IPS-15b (cell line): ENCODE measurements around the gene MYO1H.

ENCODE experiments used
- H3K27me3 ChIP-seq: one replicate; pipeline ENCODE4 v1.6.1; 2013; ENCODE audit warnings: low read length; ENCODE audit not compliant: control insufficient read depth, insufficient read depth
- H3K36me3 ChIP-seq: one replicate; pipeline ENCODE4 v1.6.1; 2013; ENCODE audit warnings: low read length; ENCODE audit not compliant: control insufficient read depth, insufficient read depth
- H3K4me1 ChIP-seq: one replicate; pipeline ENCODE4 v1.6.1; 2013; ENCODE audit warnings: mild to moderate bottlenecking, low read length; ENCODE audit not compliant: control insufficient read depth, insufficient read depth
- H3K4me3 ChIP-seq: one replicate; pipeline ENCODE4 v1.5.1; 2013; ENCODE audit warnings: low read depth, low read length
- H3K9ac ChIP-seq: one replicate; pipeline ENCODE4 v1.6.1; 2013; ENCODE audit warnings: low read depth, mild to moderate bottlenecking, low read length
- H3K9me3 ChIP-seq: one replicate; pipeline ENCODE4 v1.6.1; 2013; ENCODE audit warnings: mild to moderate bottlenecking, low read length; ENCODE audit not compliant: control insufficient read depth, insufficient read depth

MYO1H gene

DNA sequence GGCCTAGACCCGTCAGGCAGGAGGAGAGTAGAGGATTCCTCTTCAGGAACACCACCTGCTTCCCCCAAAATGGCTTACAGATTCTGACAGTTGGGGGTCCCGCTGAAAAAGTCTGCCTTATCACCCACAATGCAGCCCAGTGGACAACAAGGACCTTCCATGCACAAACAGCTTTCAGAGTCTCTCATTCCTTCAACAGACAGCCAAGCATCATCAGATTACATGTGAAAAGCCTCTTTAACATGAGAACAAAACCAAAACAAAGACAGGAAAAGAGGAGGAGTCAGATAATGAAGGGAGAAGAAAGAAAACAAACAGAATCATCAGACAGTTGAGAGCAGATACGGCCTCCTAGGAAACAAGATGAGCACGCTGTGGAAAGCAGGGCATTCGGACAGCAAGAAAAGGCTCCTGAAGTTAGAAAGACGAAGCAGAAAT, 111.1 kb downstream of the MYO1H start:
- Histone ChIP-seq H3K4me1 (peaks cover 61% of the 10 kb centered on the region), H3K36me3 (peaks cover 12% of the 10 kb centered on the region), H3K4me3 (peak overlapping the region; percentile 6), H3K27me3 (no peaks in the 10 kb centered on the region), H3K9me3 (no peaks in the 10 kb centered on the region), H3K9ac (no peak overlapping the region)

DNA sequence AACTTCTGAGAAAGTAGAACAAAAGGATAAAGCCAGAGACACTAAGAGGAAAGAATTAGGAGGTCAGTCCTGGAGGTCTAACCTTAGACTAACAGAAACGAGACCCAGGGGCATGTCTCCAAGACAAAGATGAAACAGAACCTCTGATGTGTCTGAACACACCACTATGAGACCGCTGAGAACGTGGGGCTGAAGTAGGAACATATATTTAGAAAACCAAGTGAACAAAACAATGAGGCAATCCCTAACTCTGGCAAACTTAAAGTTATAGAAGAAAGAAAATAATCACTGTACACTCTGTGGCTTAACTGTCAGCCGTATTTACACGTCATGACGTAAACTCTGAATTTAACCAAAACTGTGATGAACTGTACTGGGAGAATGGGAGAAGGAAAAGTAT, 111.5 kb downstream of the MYO1H start:
- Histone ChIP-seq H3K9me3 (no peaks in the 10 kb centered on the region), H3K36me3 (peaks cover 12% of the 10 kb centered on the region), H3K4me3 (peak overlapping the region; percentile 6), H3K27me3 (no peaks in the 10 kb centered on the region), H3K9ac (no peak overlapping the region), H3K4me1 (peaks cover 66% of the 10 kb centered on the region)

- Histone ChIP-seq H3K4me1 (peaks cover 67% of the 10 kb centered on the region), H3K4me3 (no peak overlapping the region), H3K9ac (no peak overlapping the region)
Measured at GRCh38 chr12:109460538-109460937, 112.8 kb downstream of the MYO1H start.

DNA sequence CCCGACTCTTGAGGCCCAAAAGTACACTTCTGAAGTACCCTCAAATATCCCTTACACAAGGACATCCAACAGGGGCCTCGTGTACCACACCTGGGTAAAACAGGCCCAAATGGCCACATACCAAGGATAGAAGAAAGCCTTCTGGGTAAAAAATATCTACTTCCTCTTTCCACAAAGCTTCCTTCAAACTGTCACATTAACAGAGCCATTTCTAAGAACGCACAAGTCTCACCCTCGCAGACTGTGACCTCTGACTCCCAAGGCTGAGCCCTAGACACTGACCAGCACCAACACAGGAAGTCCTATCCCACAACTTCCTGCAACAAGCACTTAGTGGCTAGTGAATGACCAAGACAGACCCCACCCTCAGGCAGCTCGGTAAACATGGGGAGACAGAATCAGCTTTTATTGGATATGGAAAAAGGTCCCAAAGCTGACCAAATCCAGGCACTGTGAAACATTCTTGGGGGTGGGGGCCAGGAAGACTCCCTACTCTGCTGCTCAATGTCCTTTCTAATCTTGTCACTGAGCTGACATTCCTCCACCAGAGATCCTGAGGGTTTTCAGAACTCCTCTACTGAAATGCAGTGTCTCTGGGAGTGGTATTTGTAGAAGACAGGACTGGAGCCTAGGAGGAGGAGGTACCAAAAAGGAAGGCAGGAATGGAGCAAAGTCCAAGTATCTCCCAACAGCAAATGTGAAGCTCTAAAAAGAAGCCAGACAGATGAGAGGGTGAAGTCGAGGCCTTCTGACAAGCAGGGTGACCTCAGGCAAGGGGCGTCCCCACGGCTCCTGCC, 113.5 kb downstream of the MYO1H start:
- H3K4me3 ChIP-seq = no peak overlapping the region
- no peaks in the 10 kb centered on the region for H3K27me3 ChIP-seq
- peaks cover 3% of the 10 kb centered on the region for H3K36me3 ChIP-seq
- H3K4me1 ChIP-seq = peaks cover 67% of the 10 kb centered on the region
- H3K9ac ChIP-seq = no peak overlapping the region
- no peaks in the 10 kb centered on the region for H3K9me3 ChIP-seq

More at GRCh38 chr12:109460538-109460937, 112.8 kb downstream of the MYO1H start:
- Histone ChIP-seq H3K27me3 (no peaks in the 10 kb centered on the region), H3K36me3 (peaks cover 11% of the 10 kb centered on the region), H3K9me3 (no peaks in the 10 kb centered on the region)

DNA sequence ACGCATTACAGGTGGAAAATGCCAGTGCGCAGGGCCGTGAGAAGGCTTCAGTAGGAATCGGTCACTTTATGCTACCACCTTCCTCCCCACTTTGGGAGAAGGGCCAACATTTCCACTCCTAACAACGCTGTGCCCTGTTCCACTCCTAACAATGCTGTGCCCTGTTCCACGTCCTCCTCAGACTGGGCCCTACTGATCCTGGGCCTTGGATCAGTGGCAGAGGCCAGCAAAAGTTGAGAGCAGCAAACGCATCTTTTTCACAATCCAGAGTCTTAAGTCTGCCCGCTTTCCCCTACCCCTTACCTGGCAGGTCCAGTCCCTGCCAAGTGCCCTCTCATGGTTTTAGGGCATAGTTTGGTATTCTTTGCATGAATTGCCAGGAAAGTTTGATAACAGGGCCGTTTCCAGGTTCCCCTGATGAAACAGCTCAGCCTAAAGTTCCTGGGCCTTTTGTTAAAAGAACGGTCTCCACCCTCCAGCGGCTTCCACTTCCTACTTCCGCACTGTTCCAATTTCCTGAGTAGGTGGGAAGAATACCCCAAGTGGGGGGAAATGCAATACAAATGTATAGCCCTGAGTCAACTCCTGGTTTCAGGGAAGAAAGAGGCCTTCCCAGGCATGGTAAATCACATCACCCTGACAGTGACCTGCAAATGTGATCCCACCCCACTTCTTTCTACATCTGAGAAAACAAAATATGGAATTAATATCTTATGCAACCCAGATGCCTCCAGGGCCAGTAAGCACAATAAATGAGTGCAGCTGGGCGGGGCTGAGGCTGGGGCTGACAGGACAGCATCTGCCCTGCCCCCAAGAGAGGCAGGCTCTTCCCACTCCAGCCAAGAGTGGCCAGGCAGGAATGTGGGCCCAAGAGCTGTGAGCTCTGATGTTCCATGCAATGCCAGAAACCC, 114.4 kb downstream of the MYO1H start:
- peaks cover 67% of the 10 kb centered on the region for H3K4me1 ChIP-seq

GRCh38 chr12:109462868-109463692, 115.4 kb downstream of the MYO1H start:
- H3K9ac ChIP-seq = peak overlapping the region; percentile 29
- H3K9me3 ChIP-seq = no peaks in the 10 kb centered on the region
- no peak overlapping the region for H3K4me3 ChIP-seq
- H3K4me1 ChIP-seq = peaks cover 57% of the 10 kb centered on the region
- H3K36me3 ChIP-seq = no peaks in the 10 kb centered on the region
- H3K27me3 ChIP-seq = no peaks in the 10 kb centered on the region

More for the DNA sequence above, 114.4 kb downstream of the MYO1H start:
- Histone ChIP-seq H3K36me3 (no peaks in the 10 kb centered on the region), H3K4me3 (no peak overlapping the region), H3K9ac (no peak overlapping the region), H3K9me3 (no peaks in the 10 kb centered on the region), H3K27me3 (no peaks in the 10 kb centered on the region)

DNA sequence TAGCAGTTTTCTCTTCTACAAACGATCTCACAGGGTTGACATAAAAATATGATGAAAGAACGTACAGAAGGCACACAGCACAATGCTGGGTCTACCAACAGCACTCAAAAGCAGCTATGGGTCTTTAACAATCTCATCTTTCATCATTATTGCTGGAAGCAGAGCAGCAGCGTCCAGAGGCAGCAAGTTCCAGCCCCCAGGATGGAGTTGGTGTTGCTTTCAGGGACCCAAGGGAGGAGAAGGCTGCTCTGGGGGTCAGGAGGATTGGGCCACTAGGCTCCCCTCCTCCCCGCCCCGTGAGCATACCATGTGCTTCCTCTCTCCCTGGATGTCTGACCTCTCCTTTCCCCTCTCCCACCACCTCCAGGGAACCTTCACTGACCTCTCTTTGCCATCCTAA, 116.1 kb downstream of the MYO1H start:
- Histone ChIP-seq H3K36me3 (no peaks in the 10 kb centered on the region), H3K27me3 (no peaks in the 10 kb centered on the region), H3K9me3 (no peaks in the 10 kb centered on the region), H3K9ac (no peak overlapping the region), H3K4me3 (no peak overlapping the region), H3K4me1 (peaks cover 53% of the 10 kb centered on the region)

- no peaks in the 10 kb centered on the region for H3K9me3 ChIP-seq
- H3K4me3 ChIP-seq = no peak overlapping the region
- peaks cover 46% of the 10 kb centered on the region for H3K4me1 ChIP-seq
- no peak overlapping the region for H3K9ac ChIP-seq
- no peaks in the 10 kb centered on the region for H3K27me3 ChIP-seq
- H3K36me3 ChIP-seq = peaks cover 8% of the 10 kb centered on the region
Measured at GRCh38 chr12:109464642-109465351, 117.1 kb downstream of the MYO1H start.

GRCh38 chr12:109466305-109466704, 118.6 kb downstream of the MYO1H start:
- peaks cover 31% of the 10 kb centered on the region for H3K4me1 ChIP-seq
- peak overlapping the region; percentile 3 for H3K9ac ChIP-seq
- H3K4me3 ChIP-seq = no peak overlapping the region
- H3K36me3 ChIP-seq = peaks cover 8% of the 10 kb centered on the region
- no peaks in the 10 kb centered on the region for H3K27me3 ChIP-seq
- H3K9me3 ChIP-seq = no peaks in the 10 kb centered on the region

DNA sequence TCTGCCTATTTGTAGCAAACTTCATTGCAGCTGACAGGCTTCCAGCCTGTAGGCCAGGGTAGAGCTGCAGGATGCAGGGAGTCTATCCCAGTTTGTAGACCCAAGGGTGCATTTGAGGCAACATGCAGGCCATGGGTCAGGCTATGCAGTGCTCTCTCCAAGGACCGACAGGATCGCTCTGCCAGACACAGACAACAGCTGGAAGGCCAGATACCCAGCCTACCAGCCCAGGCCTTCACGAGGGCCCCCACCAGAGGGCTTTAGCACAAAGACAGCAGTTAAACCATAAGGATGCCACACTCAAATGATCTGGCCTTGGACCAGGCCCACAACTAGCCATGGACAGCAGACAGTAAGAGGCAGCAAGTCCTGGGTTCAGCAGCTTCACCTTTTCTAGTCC, 119.1 kb downstream of the MYO1H start:
- peaks cover 8% of the 10 kb centered on the region for H3K36me3 ChIP-seq
- peaks cover 26% of the 10 kb centered on the region for H3K4me1 ChIP-seq

More for the DNA sequence above, 119.1 kb downstream of the MYO1H start:
- no peak overlapping the region for H3K9ac ChIP-seq
- no peaks in the 10 kb centered on the region for H3K9me3 ChIP-seq
- H3K4me3 ChIP-seq = no peak overlapping the region
- H3K27me3 ChIP-seq = no peaks in the 10 kb centered on the region
